ENCODE data around the gene PRKAB1. TPM values are rescaled to one million over a fixed set of nuclear protein-coding genes. Genes with fewer than 3 reads are reported as not detected.

The PRKAB1 gene
- total and polyA plus RNA-seq, 9 of the 15 experiments (the other 6 are each of a cell fraction or from before 2014, with no cell fraction given) = 32.6 to 94.2 (median 63.8) TPM

DNA sequence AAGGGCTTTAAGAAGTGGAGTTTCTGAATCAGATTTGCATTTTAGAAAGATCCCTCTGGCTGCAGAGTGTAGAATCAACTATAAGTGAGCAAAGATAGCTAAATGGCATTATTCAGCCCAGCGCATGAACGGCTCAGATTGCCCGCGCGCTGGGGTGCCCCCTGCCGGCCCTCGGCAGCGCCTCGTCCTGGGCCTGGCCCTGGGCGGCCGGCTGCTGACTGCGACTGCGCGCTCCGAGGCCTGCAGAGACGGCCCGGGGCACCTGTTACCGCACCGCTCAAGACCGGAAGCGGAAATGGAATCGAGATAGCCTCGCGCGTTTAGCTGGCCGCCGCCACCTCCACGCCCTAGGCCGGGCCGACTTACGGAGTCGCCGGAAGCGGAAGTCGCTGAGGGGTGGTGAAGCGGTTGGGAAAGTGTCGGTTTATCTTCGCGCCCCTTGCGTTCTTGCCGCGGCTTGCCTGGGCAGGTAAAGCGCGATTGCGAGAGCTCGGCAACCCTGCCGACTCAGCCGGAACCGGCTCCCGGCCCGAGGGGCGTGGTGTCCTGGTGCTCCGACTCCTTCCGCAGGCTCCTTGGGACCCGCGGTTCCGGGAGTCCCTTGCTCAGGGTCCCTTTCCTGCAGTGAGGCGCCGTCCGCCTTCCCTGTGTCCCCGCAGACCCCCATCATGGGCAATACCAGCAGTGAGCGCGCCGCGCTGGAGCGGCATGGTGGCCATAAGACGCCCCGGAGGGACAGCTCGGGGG is at the start of gene PRKAB1 (continued):
- TF ChIP-seq SAP30 (IDR thresholded peaks at IDR 0.05; ENCODE audit: borderline replicate concordance, insufficient read depth, low read depth, low read length, poor library complexity, severe bottlenecking) (peak; percentile 71), MTA3 (IDR thresholded peaks at IDR 0.05; ENCODE audit: borderline replicate concordance) (peak; percentile 68; the same call in 1 of the 2 replicates), PYGO2 (tag; IDR thresholded peaks at IDR 0.05) (no peak), RBM34 (IDR thresholded peaks at IDR 0.05; ENCODE audit: borderline replicate concordance, insufficient read depth, low read length) (no peak), ZNF239 (CRISPR knock-in tag; IDR thresholded peaks at IDR 0.05) (no peak), SPI1 (IDR thresholded peaks at IDR 0.05; ENCODE audit: borderline replicate concordance, low read depth, low read length) (peak; percentile 63; the same call in 1 of the 2 replicates), SIRT6 (IDR thresholded peaks at IDR 0.05; ENCODE audit: low read depth, low read length) (no peak), NEUROD1 (IDR thresholded peaks at IDR 0.05; ENCODE audit: borderline replicate concordance, low read depth, low read length, partially characterized antibody) (peak; percentile 63), SP1 (CRISPR knock-in tag; IDR thresholded peaks at IDR 0.05) (peak; percentile 85), BRD9 (IDR thresholded peaks at IDR 0.05; ENCODE audit: low read depth, partially characterized antibody) (no peak), SIN3B (IDR thresholded peaks at IDR 0.05; ENCODE audit: low read depth) (peak; percentile 47; the same call in 1 of the 2 replicates), MAFK (IDR thresholded peaks at IDR 0.05; ENCODE audit: low read length) (peak; percentile 45; the same call in 1 of the 2 replicates), ZKSCAN3 (CRISPR knock-in tag; IDR thresholded peaks at IDR 0.05) (no peak), ZNF830 (CRISPR knock-in tag; IDR thresholded peaks at IDR 0.05) (peak; percentile 81; the same call in 1 of the 2 replicates), ZEB2 (IDR thresholded peaks at IDR 0.05) (peak; percentile 76)
- TF ChIP-seq, protein P1, sequence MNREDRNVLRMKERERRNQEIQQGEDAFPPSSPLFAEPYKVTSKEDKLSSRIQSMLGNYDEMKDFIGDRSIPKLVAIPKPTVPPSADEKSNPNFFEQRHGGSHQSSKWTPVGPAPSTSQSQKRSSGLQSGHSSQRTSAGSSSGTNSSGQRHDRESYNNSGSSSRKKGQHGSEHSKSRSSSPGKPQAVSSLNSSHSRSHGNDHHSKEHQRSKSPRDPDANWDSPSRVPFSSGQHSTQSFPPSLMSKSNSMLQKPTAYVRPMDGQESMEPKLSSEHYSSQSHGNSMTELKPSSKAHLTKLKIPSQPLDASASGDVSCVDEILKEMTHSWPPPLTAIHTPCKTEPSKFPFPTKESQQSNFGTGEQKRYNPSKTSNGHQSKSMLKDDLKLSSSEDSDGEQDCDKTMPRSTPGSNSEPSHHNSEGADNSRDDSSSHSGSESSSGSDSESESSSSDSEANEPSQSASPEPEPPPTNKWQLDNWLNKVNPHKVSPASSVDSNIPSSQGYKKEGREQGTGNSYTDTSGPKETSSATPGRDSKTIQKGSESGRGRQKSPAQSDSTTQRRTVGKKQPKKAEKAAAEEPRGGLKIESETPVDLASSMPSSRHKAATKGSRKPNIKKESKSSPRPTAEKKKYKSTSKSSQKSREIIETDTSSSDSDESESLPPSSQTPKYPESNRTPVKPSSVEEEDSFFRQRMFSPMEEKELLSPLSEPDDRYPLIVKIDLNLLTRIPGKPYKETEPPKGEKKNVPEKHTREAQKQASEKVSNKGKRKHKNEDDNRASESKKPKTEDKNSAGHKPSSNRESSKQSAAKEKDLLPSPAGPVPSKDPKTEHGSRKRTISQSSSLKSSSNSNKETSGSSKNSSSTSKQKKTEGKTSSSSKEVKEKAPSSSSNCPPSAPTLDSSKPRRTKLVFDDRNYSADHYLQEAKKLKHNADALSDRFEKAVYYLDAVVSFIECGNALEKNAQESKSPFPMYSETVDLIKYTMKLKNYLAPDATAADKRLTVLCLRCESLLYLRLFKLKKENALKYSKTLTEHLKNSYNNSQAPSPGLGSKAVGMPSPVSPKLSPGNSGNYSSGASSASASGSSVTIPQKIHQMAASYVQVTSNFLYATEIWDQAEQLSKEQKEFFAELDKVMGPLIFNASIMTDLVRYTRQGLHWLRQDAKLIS (CRISPR knock-in tag; IDR thresholded peaks at IDR 0.05) = peak; percentile 92

All from K562 (cell line).